ENCODE results near the gene PHACTR1. TPM values are rescaled to one million over a fixed set of nuclear protein-coding genes. Genes with fewer than 3 reads are reported as not detected.

PHACTR1 gene
- total and polyA plus RNA-seq, 4 donors = 18.1 to 49.0 (median 39.5) TPM

DNA sequence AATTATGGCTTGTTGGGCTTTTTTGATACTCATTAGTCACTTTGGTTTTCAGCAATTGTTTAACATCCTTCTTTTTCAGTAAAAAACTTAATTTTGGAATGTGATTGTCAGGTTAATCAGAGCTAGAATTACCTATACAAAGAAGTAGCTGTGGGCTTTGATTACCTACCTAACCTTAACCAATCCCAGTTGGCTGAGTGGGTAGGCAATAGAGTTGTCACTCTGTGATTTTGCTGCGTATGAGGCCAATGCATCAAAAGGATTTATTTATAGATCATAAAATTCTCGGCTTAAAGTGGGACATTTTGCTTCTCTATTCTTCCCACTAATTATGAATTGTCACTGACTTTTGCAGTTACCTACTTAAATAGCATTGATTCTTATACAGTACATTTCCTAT lies 111.4 kb downstream of the PHACTR1 start:
- no peaks in the 10 kb centered on the region for H3K27me3 ChIP-seq (ENCODE audit: control insufficient read depth, insufficient read depth, low read length)
- no CpG with 5 or more reads among the region's 2 CpGs for WGBS (ENCODE audit: insufficient coverage)
- no peak overlapping the region for H3K27ac ChIP-seq (ENCODE audit: low read depth, low read length)
- H3K36me3 ChIP-seq (ENCODE audit: control insufficient read depth, insufficient read depth, low read length) = no peaks in the 10 kb centered on the region
- no peak overlapping the region for H3K4me3 ChIP-seq (ENCODE audit: low read depth, low read length)
- H3K4me1 ChIP-seq (ENCODE audit: control insufficient read depth, insufficient read depth, low read length) = no peaks in the 10 kb centered on the region
- no peak for DNase-seq (ENCODE audit: low read depth in 4 of 6, low spot score in 6 of 6)
- no peaks in the 10 kb centered on the region for H3K9me3 ChIP-seq (ENCODE audit: control insufficient read depth, insufficient read depth, low read length)

DNA sequence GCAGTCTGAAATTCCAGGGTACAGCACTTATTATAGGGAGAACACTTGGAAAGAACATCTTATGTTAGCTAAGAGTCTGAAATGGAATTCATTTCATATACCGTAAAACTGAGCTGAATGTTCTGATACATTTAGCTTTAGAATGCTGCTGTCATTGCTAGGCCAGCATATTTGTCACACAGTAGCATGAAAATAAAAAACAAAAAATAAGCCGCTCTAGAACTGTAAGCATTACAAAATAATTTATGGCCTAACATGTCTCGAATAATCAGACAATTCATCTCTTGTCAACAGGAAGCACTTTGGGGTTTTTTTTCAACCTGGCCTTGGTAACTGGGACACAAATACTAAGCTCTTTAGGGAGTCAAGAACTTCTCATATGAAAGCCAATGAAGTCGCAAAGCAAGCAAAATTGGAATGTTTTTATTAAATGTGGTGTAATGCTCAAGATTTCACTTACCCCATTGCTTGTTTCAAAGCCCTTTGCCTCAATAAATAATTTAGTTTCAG lies 115.7 kb downstream of the PHACTR1 start:
- no peak for DNase-seq (ENCODE audit: low read depth in 4 of 6, low spot score in 6 of 6)
- no peak overlapping the region for H3K27ac ChIP-seq (ENCODE audit: low read depth, low read length)
- 75% methylated on average over 2 of the region's 4 CpGs for WGBS (ENCODE audit: insufficient coverage)
- no peaks in the 10 kb centered on the region for H3K36me3 ChIP-seq (ENCODE audit: control insufficient read depth, insufficient read depth, low read length)
- H3K4me3 ChIP-seq (ENCODE audit: low read depth, low read length) = no peak overlapping the region
- H3K9me3 ChIP-seq (ENCODE audit: control insufficient read depth, insufficient read depth, low read length) = no peaks in the 10 kb centered on the region
- H3K4me1 ChIP-seq (ENCODE audit: control insufficient read depth, insufficient read depth, low read length) = no peaks in the 10 kb centered on the region
- H3K27me3 ChIP-seq (ENCODE audit: control insufficient read depth, insufficient read depth, low read length) = no peaks in the 10 kb centered on the region

GRCh38 chr6:12836009-12836408 lies 119.4 kb downstream of the PHACTR1 start:
- Histone ChIP-seq H3K9me3 (ENCODE audit: control insufficient read depth, insufficient read depth, low read length) (no peaks in the 10 kb centered on the region), H3K4me3 (ENCODE audit: low read depth, low read length) (no peak overlapping the region), H3K27ac (ENCODE audit: low read depth, low read length) (no peak overlapping the region), H3K27me3 (ENCODE audit: control insufficient read depth, insufficient read depth, low read length) (no peaks in the 10 kb centered on the region), H3K4me1 (ENCODE audit: control insufficient read depth, insufficient read depth, low read length) (no peaks in the 10 kb centered on the region), H3K36me3 (ENCODE audit: control insufficient read depth, insufficient read depth, low read length) (no peaks in the 10 kb centered on the region)
- WGBS (ENCODE audit: insufficient coverage) = no CpG with 5 or more reads among the region's 2 CpGs
- DNase-seq (ENCODE audit: low read depth in 4 of 6, low spot score in 6 of 6) = no peak

GRCh38 chr6:12841619-12842018 lies 125.1 kb downstream of the PHACTR1 start:
- H3K9me3 ChIP-seq (ENCODE audit: control insufficient read depth, insufficient read depth, low read length) = no peaks in the 10 kb centered on the region
- H3K4me1 ChIP-seq (ENCODE audit: control insufficient read depth, insufficient read depth, low read length) = no peaks in the 10 kb centered on the region
- H3K27ac ChIP-seq (ENCODE audit: low read depth, low read length) = no peak overlapping the region
- DNase-seq (ENCODE audit: low read depth in 4 of 6, low spot score in 6 of 6) = no peak
- H3K27me3 ChIP-seq (ENCODE audit: control insufficient read depth, insufficient read depth, low read length) = no peaks in the 10 kb centered on the region
- no peak overlapping the region for H3K4me3 ChIP-seq (ENCODE audit: low read depth, low read length)
- no CpG with 5 or more reads among the region's 1 CpG for WGBS (ENCODE audit: insufficient coverage)
- no peaks in the 10 kb centered on the region for H3K36me3 ChIP-seq (ENCODE audit: control insufficient read depth, insufficient read depth, low read length)

DNA sequence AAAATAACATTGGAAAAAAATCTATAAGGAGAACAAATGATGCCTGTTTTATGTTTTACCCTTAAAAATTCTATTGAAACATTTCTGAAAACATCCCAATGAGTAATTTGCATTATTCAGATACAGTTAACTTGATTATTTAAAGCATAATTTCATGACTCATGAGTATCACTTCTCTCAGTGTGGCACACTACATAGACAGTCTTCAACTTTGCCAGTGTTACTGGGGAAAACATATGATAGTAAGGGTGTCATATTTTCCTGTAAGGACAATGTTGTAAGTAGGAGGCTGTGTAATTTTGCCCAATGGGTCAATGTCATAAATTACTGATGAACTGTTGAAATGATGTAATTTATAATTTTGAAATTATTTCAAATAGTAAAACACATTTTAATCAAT lies 125.5 kb downstream of the PHACTR1 start:
- no peaks in the 10 kb centered on the region for H3K27me3 ChIP-seq (ENCODE audit: control insufficient read depth, insufficient read depth, low read length)
- no peaks in the 10 kb centered on the region for H3K36me3 ChIP-seq (ENCODE audit: control insufficient read depth, insufficient read depth, low read length)
- no peaks in the 10 kb centered on the region for H3K9me3 ChIP-seq (ENCODE audit: control insufficient read depth, insufficient read depth, low read length)
- H3K4me1 ChIP-seq (ENCODE audit: control insufficient read depth, insufficient read depth, low read length) = no peaks in the 10 kb centered on the region
- H3K4me3 ChIP-seq (ENCODE audit: low read depth, low read length) = no peak overlapping the region
- DNase-seq (ENCODE audit: low read depth in 4 of 6, low spot score in 6 of 6) = no peak
- H3K27ac ChIP-seq (ENCODE audit: low read depth, low read length) = no peak overlapping the region

DNA sequence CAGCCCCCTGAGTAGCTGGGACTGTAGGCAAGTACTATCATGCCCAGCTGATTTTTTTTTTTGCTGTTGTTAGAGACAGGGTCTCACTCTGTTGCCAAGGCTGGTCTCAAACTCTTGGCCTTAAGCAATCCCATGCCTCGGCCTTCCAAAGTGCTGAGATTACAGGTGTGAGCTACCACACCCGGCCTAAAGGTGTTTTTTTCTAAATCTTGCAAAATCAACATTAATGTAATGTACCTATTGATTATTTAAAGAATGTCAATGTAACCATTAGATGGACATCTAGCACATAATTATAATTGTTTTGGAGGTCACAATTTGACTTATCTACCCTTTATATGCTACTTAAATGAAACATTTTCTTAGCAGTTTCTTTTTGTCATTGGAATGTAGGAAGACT lies 126.1 kb downstream of the PHACTR1 start:
- Histone ChIP-seq H3K9me3 (ENCODE audit: control insufficient read depth, insufficient read depth, low read length) (no peaks in the 10 kb centered on the region), H3K4me1 (ENCODE audit: control insufficient read depth, insufficient read depth, low read length) (no peaks in the 10 kb centered on the region), H3K27ac (ENCODE audit: low read depth, low read length) (no peak overlapping the region), H3K36me3 (ENCODE audit: control insufficient read depth, insufficient read depth, low read length) (no peaks in the 10 kb centered on the region), H3K27me3 (ENCODE audit: control insufficient read depth, insufficient read depth, low read length) (no peaks in the 10 kb centered on the region), H3K4me3 (ENCODE audit: low read depth, low read length) (no peak overlapping the region)
- DNase-seq (ENCODE audit: low read depth in 4 of 6, low spot score in 6 of 6) = no peak
- 100% methylated on average over 1 of the region's 2 CpGs for WGBS (ENCODE audit: insufficient coverage)

DNA sequence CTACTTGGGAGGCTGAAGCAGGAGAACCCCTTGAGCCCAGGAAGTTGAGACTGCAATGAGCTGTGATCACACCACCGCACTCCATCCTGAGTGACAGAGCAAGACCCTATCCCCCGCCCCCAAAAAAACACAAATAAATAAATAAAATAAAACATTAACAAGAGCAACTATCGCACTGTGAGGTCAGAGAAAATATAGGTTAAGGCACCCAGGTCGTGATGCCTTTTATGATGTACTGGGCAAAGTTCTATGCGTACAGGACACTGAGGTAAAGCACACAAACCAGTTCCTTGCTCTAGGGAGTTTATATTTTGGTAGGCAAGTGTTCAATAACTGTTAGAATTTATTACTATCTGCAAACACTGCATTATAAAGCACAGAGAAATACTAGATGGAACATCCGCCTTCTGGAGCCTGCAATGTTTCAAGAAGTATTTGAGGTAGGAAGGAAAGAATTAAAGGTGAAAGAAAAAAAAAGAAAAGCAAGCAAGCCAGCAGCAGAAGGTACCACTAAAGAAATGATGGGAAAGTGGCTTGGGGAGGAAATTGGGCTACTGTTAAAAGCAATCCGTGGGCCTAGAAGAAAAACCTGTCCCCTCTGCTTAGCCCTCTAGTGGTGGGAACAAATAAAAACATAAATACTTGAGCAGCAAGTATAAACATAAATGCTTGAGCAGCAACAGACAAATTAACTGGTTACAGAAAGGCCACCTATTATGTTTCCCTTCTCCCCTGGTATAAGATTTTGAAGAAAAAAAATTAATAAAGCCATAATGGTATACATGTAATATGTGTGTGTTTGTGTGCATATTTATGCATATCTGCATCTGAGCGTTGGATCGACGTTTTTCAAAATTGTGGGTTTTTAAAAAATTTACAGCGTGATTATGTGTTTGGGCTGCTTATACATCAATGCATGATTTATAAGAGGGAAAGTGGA lies 128.0 kb downstream of the PHACTR1 start:
- Histone ChIP-seq H3K4me3 (ENCODE audit: low read depth, low read length) (no peak overlapping the region), H3K36me3 (ENCODE audit: control insufficient read depth, insufficient read depth, low read length) (no peaks in the 10 kb centered on the region), H3K4me1 (ENCODE audit: control insufficient read depth, insufficient read depth, low read length) (no peaks in the 10 kb centered on the region), H3K27me3 (ENCODE audit: control insufficient read depth, insufficient read depth, low read length) (no peaks in the 10 kb centered on the region), H3K9me3 (ENCODE audit: control insufficient read depth, insufficient read depth, low read length) (no peaks in the 10 kb centered on the region), H3K27ac (ENCODE audit: low read depth, low read length) (no peak overlapping the region)
- peak in 2 of 6 donors; percentile 59 to 83 for DNase-seq (ENCODE audit: low read depth in 4 of 6, low spot score in 6 of 6)
- WGBS (ENCODE audit: insufficient coverage) = 93% methylated on average over 5 of the region's 11 CpGs

GRCh38 chr6:12845224-12846004 lies 128.8 kb downstream of the PHACTR1 start:
- H3K27me3 ChIP-seq (ENCODE audit: control insufficient read depth, insufficient read depth, low read length) = no peaks in the 10 kb centered on the region
- no peaks in the 10 kb centered on the region for H3K36me3 ChIP-seq (ENCODE audit: control insufficient read depth, insufficient read depth, low read length)
- H3K9me3 ChIP-seq (ENCODE audit: control insufficient read depth, insufficient read depth, low read length) = no peaks in the 10 kb centered on the region
- peak in 2 of 6 donors; percentile 14 to 65 for DNase-seq (ENCODE audit: low read depth in 4 of 6, low spot score in 6 of 6)
- no peaks in the 10 kb centered on the region for H3K4me1 ChIP-seq (ENCODE audit: control insufficient read depth, insufficient read depth, low read length)
- WGBS (ENCODE audit: insufficient coverage) = 66% methylated on average over 4 of the region's 10 CpGs
- no peak overlapping the region for H3K4me3 ChIP-seq (ENCODE audit: low read depth, low read length)
- H3K27ac ChIP-seq (ENCODE audit: low read depth, low read length) = no peak overlapping the region

DNA sequence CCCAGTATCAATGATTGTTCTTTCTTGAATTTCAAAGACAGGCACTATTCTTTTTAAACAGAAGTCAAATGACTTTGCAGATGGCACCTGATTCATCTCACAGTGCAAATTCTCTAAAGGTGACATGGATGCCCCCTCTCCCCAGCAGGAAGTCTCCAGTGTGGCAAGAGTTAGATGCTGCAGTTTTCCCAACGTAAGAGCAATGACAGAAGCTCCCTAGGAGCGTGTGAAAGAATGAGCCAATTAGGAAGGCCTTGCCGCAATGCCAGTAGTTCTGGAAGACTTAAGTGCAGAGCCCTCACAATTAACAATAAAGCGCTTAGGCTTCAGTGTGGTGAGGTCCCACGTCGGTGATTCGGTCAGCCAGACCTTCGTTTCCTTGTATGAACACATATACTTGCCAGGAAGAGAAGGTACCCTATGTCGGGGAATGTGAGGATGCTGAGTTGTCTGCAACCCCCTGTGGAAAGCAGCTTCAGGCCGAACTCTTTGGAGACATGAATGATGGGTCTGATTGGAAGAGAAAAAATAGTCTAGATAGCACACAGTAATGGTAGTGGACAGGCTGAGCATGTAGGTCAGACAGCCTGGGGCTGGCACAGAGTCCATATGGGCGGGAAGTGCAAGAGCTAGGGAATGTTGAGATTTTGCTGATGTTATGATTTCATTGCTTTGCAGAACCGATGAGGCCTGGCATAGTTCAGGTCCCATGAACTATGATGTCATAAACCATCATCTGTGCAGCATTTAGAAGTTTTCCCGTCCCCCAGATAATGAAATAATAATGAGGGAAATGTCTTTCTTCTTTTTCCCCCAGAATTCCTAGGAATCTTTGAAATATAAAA lies 132.6 kb downstream of the PHACTR1 start:
- Histone ChIP-seq H3K27ac (ENCODE audit: low read depth, low read length) (no peak overlapping the region), H3K27me3 (ENCODE audit: control insufficient read depth, insufficient read depth, low read length) (no peaks in the 10 kb centered on the region), H3K9me3 (ENCODE audit: control insufficient read depth, insufficient read depth, low read length) (no peaks in the 10 kb centered on the region), H3K4me3 (ENCODE audit: low read depth, low read length) (no peak overlapping the region), H3K4me1 (ENCODE audit: control insufficient read depth, insufficient read depth, low read length) (no peaks in the 10 kb centered on the region), H3K36me3 (ENCODE audit: control insufficient read depth, insufficient read depth, low read length) (no peaks in the 10 kb centered on the region)
- 46% methylated on average over 7 of the region's 13 CpGs for WGBS (ENCODE audit: insufficient coverage)
- peak in 2 of 6 donors; percentile 20 to 55 for DNase-seq (ENCODE audit: low read depth in 4 of 6, low spot score in 6 of 6)

Data from spinal cord (tissue), 10 donors.